Measurements from ENCODE around the gene F13A1.

DNA sequence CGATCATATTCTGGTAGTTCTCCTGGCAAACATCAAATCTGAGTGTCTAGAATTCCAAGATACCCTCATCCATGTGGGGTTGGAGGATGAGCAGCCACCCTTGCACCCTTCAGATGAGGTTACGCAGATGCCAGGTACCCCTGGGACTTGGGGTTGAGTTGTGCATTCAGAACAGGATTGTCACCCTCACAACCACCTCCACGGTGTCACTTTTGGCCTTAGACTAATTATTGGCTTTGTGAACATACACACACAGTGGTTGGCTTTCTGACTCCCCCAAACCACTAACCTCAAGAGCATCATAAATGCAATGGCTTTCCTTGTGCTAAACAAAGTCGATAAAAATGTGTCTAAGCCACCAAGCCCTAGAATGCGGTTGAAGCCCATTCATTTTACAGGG is 2.9 kb upstream of the F13A1 start:
- TF ChIP-seq EZH2 (IDR thresholded peaks at IDR 0.05; ENCODE audit: borderline replicate concordance, low read depth, low read length, severe bottlenecking) (no peak), POLR2A (IDR thresholded peaks at IDR 0.05; ENCODE audit: low read depth, low read length) (no peak), POLR2AphosphoS5 (IDR thresholded peaks at IDR 0.05; ENCODE audit: insufficient read depth, low read depth, low read length) (no peak), JUN (IDR thresholded peaks at IDR 0.05; ENCODE audit: borderline replicate concordance, insufficient read depth, insufficient read length, low read depth) (no peak), MAX (IDR thresholded peaks at IDR 0.05; ENCODE audit: insufficient read depth, insufficient read length) (no peak)
- TF ChIP-seq, protein P1, sequence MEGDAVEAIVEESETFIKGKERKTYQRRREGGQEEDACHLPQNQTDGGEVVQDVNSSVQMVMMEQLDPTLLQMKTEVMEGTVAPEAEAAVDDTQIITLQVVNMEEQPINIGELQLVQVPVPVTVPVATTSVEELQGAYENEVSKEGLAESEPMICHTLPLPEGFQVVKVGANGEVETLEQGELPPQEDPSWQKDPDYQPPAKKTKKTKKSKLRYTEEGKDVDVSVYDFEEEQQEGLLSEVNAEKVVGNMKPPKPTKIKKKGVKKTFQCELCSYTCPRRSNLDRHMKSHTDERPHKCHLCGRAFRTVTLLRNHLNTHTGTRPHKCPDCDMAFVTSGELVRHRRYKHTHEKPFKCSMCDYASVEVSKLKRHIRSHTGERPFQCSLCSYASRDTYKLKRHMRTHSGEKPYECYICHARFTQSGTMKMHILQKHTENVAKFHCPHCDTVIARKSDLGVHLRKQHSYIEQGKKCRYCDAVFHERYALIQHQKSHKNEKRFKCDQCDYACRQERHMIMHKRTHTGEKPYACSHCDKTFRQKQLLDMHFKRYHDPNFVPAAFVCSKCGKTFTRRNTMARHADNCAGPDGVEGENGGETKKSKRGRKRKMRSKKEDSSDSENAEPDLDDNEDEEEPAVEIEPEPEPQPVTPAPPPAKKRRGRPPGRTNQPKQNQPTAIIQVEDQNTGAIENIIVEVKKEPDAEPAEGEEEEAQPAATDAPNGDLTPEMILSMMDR (IDR thresholded peaks at IDR 0.05; ENCODE audit: extremely low read depth in 1 of 2, insufficient read depth in 1 of 2, low read depth in 1 of 2, low read length in 2 of 2), result no peak
